ENCODE results near the gene ATAD2B.

ATAD2B gene

DNA sequence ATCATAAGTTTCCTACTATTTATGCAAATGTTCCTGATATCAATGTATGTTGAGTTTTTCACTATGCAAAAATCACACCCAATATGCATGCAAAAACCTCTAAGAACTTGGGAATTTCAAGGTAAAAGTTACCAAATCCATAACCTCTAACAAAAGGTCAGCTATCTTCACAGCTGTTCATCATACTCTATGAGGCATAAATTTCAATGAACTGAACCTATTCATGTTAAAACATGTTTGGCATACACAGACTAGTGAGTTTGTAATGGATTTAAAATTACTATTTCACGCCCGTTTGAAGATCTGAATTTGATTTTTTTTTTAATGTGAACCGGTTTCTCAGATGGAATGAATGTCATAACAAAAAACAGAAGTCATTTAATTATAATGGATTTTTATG, 100.2 kb downstream of the ATAD2B start:
- no peak for DNase-seq (ENCODE audit: low read depth in 1 of 2, low spot score in 1 of 2)
- in situ Hi-C loops (cut with HindIII; ENCODE audit: low pct_unique_long_range_greater_than_20kb, low sequenced_read_pairs) = no loop called here
- TF ChIP-seq JUND (IDR thresholded peaks at IDR 0.05; ENCODE audit: low read depth) = no peak

GRCh38 chr2:23826040-23826439, 100.9 kb downstream of the ATAD2B start:
- TF ChIP-seq JUND (IDR thresholded peaks at IDR 0.05; ENCODE audit: low read depth) = no peak
- in situ Hi-C loops (cut with HindIII; ENCODE audit: low pct_unique_long_range_greater_than_20kb, low sequenced_read_pairs) = no loop called here
- no peak for DNase-seq (ENCODE audit: low read depth in 1 of 2, low spot score in 1 of 2)

DNA sequence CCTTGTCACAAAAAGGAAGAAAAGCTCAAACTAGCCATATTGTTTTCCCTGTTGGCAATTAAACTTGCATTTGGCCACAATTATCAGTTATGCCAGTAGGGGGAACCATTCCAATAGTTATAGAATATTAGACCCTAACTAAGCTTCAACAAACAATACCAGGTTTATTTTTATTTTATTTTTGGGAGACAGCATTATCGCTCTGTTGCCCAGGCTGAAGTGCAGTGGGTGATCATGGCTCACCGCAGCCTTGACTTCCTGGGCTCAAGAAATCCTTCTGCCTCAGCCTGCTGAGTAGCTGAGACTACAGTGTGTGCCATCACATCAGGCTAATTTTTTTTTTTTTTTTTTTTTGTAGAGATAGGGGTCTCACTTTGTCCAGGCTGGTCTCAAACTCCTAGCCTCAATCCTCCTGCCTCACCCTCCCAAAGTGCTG, 102.1 kb downstream of the ATAD2B start:
- DNase-seq (ENCODE audit: low read depth in 1 of 2, low spot score in 1 of 2) = peak; percentile 2 to 52
- no peak for TF ChIP-seq JUND (IDR thresholded peaks at IDR 0.05; ENCODE audit: low read depth)
- in situ Hi-C loops (cut with HindIII; ENCODE audit: low pct_unique_long_range_greater_than_20kb, low sequenced_read_pairs) = no loop called here

DNA sequence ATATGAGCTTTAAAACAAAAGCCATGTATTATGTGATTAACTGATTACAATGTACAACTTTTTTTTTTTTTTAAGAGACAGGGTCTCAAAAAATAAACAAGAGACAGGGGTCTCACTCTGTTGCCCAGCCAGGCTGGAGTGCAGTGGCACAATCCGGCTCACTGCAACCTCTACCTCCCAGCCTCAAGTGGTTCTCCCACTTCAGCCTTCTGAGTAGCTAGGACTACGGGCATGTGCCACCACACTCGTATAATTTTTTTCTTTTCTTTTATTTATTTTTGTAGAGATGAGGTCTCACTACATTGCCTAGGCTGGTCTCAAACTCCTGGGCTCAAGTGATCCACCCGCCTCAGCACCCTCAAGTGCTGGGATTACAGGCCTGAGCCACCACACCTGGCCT, 103.1 kb downstream of the ATAD2B start:
- no peak for TF ChIP-seq JUND (IDR thresholded peaks at IDR 0.05; ENCODE audit: low read depth)
- in situ Hi-C loops (cut with HindIII; ENCODE audit: low pct_unique_long_range_greater_than_20kb, low sequenced_read_pairs) = no loop called here
- no peak for DNase-seq (ENCODE audit: low read depth in 1 of 2, low spot score in 1 of 2)

DNA sequence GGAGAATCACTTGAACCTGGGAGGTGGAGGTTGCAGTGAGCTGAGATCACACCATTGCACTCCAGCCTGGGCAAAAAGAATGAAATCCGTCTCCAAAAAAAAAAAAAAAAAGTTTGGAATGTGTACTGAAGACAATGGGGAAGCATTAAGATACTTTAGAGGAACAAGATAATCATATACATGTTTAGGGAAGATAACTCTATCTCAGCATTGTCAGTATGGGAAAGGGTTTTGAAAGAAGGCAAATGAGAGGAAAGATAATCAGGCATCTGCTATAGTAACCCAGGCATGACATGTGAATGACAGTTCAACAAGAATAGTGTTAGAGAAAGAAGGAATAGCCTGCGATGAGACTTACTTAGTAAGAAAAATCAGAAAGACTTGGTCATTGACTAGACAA, 112.0 kb downstream of the ATAD2B start:
- TF ChIP-seq JUND (IDR thresholded peaks at IDR 0.05; ENCODE audit: low read depth) = no peak
- in situ Hi-C loops (cut with HindIII; ENCODE audit: low pct_unique_long_range_greater_than_20kb, low sequenced_read_pairs) = no loop called here
- no peak for DNase-seq (ENCODE audit: low read depth in 1 of 2, low spot score in 1 of 2)

DNA sequence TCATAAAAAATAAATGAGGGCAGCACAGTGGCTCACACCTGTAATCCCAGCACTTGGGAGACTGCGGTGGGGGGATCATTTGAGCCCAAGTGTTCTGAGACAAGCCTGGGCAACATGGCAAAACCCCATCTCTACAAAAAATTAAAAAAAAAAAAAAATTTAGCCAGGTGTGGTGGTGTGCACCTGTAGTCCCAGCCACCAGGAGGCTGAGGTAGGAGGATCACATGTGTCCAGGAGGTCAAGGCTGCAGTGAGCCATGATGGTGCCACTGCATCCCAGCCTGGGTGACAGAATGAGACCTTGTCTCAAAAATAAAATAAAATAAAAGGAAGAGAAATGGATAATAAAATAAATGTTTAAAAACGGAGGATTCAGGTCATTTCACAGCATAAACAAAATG, 113.5 kb downstream of the ATAD2B start:
- no peak for DNase-seq (ENCODE audit: low read depth in 1 of 2, low spot score in 1 of 2)
- in situ Hi-C loops (cut with HindIII; ENCODE audit: low pct_unique_long_range_greater_than_20kb, low sequenced_read_pairs) = no loop called here
- no peak for TF ChIP-seq JUND (IDR thresholded peaks at IDR 0.05; ENCODE audit: low read depth)

- in situ Hi-C loops (cut with HindIII; ENCODE audit: low pct_unique_long_range_greater_than_20kb, low sequenced_read_pairs) = no loop called here
- no peak for TF ChIP-seq JUND (IDR thresholded peaks at IDR 0.05; ENCODE audit: low read depth)
- DNase-seq (ENCODE audit: low read depth in 1 of 2, low spot score in 1 of 2) = no peak
Measured at GRCh38 chr2:23809150-23809549, 117.8 kb downstream of the ATAD2B start.

- in situ Hi-C loops (cut with HindIII; ENCODE audit: low pct_unique_long_range_greater_than_20kb, low sequenced_read_pairs) = no loop called here
Measured at GRCh38 chr2:23806665-23807249, 120.2 kb downstream of the ATAD2B start.

DNA sequence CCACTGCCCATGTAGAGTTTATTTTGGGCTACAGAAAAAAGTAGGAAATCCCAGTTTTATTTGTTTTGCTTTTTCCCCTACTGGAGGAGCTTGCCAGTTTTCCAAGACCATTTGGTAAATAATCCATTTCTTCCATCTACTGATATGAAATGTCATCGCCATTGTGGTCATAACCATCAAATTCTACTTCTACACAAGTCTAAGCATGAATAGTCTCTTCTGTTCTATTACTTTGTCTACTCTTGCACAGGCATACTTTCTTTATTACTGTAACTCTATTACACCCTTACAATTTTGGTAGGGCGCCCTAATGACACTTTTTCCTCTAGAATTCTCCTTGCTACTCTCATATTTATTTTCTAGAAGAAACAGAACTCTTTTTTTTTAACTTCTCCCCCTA, 120.7 kb downstream of the ATAD2B start:
- in situ Hi-C loops (cut with HindIII; ENCODE audit: low pct_unique_long_range_greater_than_20kb, low sequenced_read_pairs) = no loop called here
- no peak for DNase-seq (ENCODE audit: low read depth in 1 of 2, low spot score in 1 of 2)
- no peak for TF ChIP-seq JUND (IDR thresholded peaks at IDR 0.05; ENCODE audit: low read depth)

More at GRCh38 chr2:23806665-23807249, 120.2 kb downstream of the ATAD2B start:
- no peak for TF ChIP-seq JUND (IDR thresholded peaks at IDR 0.05; ENCODE audit: low read depth)
- DNase-seq (ENCODE audit: low read depth in 1 of 2, low spot score in 1 of 2) = no peak

- in situ Hi-C loops (cut with HindIII; ENCODE audit: low pct_unique_long_range_greater_than_20kb, low sequenced_read_pairs) = no loop called here
- peak in 1 of 2 experiments; percentile 2 for DNase-seq (ENCODE audit: low read depth in 1 of 2, low spot score in 1 of 2)
- TF ChIP-seq JUND (IDR thresholded peaks at IDR 0.05; ENCODE audit: low read depth) = no peak
Measured at GRCh38 chr2:23803965-23804542, 122.9 kb downstream of the ATAD2B start.

DNA sequence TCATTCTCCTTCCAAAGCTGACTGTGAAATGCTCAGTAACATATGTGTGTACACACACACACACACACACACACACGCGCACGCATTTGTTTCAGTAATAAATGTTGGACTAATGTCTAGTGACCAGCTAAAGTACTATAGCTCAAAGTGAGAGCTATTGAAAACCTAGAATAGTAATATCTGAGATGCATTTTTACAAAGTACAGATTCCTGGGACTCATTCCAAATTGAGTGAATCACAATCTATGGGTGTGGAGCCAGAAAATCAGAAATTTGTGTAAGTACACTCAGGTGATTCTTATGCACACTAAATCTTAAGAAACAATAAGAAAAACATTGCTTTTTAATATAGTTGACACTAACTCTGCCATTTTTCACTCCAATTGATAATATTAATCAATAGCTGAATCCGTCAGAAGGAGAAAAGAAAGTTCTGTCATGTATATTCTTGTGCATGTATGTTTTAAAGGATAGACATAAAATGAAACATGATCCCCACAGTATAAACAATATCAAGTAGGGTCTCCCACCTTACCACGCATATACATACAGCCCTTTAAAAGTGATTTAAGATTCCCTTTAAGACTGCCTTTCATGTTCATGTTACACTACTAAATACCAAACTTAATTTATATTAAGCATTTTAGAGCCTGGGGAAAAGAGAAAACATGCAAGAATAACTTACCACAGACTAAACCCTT, 123.5 kb downstream of the ATAD2B start:
- in situ Hi-C loops (cut with HindIII; ENCODE audit: low pct_unique_long_range_greater_than_20kb, low sequenced_read_pairs) = no loop called here
- no peak for DNase-seq (ENCODE audit: low read depth in 1 of 2, low spot score in 1 of 2)
- no peak for TF ChIP-seq JUND (IDR thresholded peaks at IDR 0.05; ENCODE audit: low read depth)

DNA sequence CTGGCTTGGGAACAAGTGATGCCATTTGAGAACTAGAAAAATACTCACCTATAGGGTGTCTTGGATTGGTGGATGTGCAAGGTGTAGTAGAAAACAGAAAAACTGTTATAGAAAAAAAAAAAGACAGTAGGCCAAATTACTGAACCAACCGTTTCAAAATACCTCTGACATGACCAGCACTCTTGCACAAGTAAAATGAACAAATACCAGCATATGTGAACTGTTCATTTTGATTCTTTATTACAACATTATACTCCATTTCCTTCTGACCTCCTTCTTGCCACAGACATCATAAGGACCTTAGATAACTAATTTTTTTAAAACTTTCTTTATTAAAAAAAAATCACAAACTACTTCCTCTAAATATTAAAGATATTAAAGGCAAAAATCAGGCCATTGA, 125.5 kb downstream of the ATAD2B start:
- in situ Hi-C loops (cut with HindIII; ENCODE audit: low pct_unique_long_range_greater_than_20kb, low sequenced_read_pairs) = no loop called here
- no peak for TF ChIP-seq JUND (IDR thresholded peaks at IDR 0.05; ENCODE audit: low read depth)
- DNase-seq (ENCODE audit: low read depth in 1 of 2, low spot score in 1 of 2) = no peak

GRCh38 chr2:23794234-23794633, 132.7 kb downstream of the ATAD2B start:
- no peak for DNase-seq (ENCODE audit: low read depth in 1 of 2, low spot score in 1 of 2)
- no peak for TF ChIP-seq JUND (IDR thresholded peaks at IDR 0.05; ENCODE audit: low read depth)
- in situ Hi-C loops (cut with HindIII; ENCODE audit: low pct_unique_long_range_greater_than_20kb, low sequenced_read_pairs) = no loop called here

All from T47D (cell line).